Left hindlimb (tissue), 1 donor: ENCODE results near the gene EOLA2.
"Not testable (repeated sequence)": the region's sequence is repeated elsewhere in the genome, so short reads cannot be mapped to it uniquely, and the experiment has no call there.

Source experiments
- DNase-seq: peaks from one replicate; pipeline ENCODE4 v3.0.0-alpha.2; 2018

EOLA2 gene

GRCh38 chrX:149932150-149932549, 6.1 kb downstream of the EOLA2 start:
- DNase-seq: not testable (repeated sequence)

- DNase-seq: not testable (repeated sequence)
Measured at GRCh38 chrX:149931355-149931754, 6.9 kb downstream of the EOLA2 start.

GRCh38 chrX:149929400-149929799, 8.9 kb downstream of the EOLA2 start, which contains the start of gene HSFX4:
TSS of gene HSFX4 (plus strand) at chrX:149929573. CDS start at chrX:149929645, 72 bp downstream.
- not testable (repeated sequence) for DNase-seq

DNA sequence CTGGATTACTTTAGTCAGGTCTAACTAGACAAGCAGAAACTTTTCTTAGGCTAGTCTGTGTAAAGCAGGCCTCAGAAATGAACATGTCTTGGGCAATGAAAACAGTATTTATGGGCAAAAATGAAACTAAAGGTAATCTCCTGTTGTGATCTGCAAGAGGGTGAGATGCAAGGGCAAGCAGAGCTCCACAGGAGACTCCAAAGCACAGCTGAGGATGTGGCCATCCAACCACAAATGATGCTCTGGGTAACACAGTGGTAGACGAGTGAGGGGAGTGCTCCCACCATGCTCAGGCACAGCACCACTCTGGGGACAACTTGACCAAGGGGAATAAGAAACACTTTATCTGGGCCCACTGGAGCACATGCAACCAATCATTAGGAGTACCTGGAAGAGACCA, 9.7 kb downstream of the EOLA2 start:
- DNase-seq: not testable (repeated sequence)

DNA sequence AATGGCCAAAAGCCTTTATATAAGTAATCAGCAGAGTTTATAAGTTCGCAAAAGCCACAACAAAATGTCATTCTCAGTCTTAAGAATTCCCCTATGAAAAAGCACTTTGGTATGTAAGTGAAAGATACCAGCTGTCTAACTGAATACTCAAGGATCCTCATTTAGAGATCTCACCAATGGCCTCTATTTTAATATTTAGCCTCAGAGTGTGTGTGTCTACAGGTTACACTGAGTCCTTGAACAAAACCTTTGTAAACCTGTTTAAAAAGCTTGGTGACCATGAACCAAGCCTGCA, 10.4 kb downstream of the EOLA2 start:
- DNase-seq: not testable (repeated sequence)

- not testable (repeated sequence) for DNase-seq
Measured at GRCh38 chrX:149927245-149927963, 10.9 kb downstream of the EOLA2 start.

DNA sequence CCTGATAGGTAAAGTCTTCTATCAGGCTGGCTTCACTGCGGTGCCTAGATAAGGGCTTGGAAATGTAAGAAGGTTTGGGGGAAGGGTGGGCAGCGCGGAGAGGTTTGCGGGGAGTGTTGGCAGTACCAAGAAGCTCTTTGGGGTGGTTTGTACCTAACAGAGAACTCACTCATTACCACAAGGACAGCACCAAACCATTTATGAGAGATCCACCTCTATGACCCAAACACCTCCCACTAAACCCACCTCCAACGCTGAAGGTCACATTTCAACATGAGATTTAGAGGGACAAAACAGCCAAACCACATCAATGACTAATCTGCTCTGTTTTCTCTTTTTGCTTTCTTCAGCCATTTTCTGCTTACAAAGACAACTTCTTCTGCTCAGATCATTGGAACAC, 13.9 kb downstream of the EOLA2 start:
- DNase-seq: not testable (repeated sequence)

DNA sequence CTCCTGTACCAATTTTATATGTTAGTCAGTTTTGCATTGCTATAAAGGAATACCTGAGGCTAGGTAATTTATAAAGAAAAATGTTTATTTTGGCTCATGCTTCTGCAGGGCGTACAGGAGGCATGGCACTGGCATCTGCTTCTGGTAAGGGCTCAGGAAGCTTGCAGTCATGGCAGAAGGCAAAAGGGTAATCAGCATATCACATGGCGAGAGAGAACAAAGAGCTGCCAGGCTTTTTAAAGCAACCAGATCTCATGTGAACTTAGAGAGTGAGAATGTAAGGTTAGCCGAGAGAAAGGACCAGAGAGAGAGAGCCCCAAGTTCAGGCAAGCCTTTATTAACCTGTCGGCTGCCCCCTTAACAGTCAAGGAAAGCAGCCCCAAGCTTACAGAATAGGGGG, 14.5 kb downstream of the EOLA2 start:
- DNase-seq: not testable (repeated sequence)

GRCh38 chrX:149916745-149917392, 21.4 kb downstream of the EOLA2 start:
- DNase-seq: no peak

GRCh38 chrX:149910178-149910695, 28.1 kb downstream of the EOLA2 start:
- no peak for DNase-seq

- no peak for DNase-seq
Measured at GRCh38 chrX:149909324-149910177, 28.7 kb downstream of the EOLA2 start.

DNA sequence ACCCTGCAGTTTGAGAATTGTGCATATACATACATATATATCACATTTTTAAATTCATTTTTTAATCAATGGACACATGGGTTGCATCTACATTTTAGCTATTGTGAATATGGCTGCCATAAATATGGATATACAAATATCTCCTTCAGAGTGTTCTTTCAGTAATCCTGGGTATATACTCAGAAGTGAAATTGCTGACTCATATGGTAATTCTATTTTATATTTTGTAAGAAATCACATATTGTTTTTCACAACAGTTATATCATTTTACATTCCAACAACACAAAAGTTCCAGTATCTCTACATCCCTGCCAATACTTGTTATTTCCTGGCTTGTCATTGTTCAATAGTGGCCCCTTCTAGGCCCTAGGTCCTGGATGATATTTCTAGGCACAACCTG, 29.6 kb downstream of the EOLA2 start:
- DNase-seq: no peak

DNA sequence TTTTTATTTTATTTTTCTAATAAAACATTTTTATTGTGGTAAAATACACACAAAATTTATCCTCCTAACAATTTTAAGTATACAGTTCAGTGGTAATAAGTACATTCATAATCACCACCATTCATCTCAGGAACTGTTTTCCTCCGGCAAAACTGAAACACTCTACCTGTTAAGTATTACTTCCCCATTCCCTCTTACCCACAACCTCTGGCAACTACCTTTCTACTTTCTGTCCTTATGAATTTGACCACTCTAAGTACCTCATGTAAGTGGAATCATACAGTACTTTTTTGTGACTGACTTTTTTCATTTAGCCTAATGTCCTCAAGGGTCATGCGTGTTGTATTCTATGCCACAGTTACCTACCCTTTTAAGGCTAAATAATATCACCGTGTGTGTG, 30.0 kb downstream of the EOLA2 start:
- no peak for DNase-seq

- no peak for DNase-seq
Measured at GRCh38 chrX:149903889-149904748, 34.2 kb downstream of the EOLA2 start.

DNA sequence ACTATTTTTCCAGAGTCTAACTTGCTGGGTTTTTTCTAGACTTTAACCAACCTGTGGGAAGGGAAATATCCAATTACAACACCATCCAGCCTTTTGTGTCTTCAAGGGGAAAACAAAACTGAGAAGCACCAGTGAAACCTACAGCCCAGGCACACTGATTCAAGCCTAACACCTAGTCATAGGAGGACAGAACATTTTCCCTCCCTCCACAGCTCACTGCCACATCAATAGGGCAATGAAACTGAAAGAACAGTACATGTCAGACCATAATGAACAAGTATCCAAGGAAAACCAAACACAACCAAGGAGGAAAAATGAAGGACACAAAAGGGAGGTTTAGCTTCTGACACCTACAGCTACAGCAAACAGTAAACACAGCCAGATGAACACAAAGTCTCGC, 39.7 kb downstream of the EOLA2 start:
- no peak for DNase-seq

GRCh38 chrX:149890828-149891227, 47.5 kb downstream of the EOLA2 start:
- DNase-seq: not testable (repeated sequence)
